AG10803 (cell line): ENCODE data around the gene FANCE.
A peak's percentile ranks its signal among the peaks of the same experiment; 100 is the strongest.

Experiments
- DNase-seq: peaks from one replicate; pipeline ENCODE4 v3.0.0; 2010; ENCODE audit warnings: low read depth
- H3K4me3 ChIP-seq: 2 replicates; pipeline ENCODE4 v1.5.1; 2011; ENCODE audit warnings: mild to moderate bottlenecking, low read length, control low read depth
- CTCF ChIP-seq: conservative IDR thresholded peaks from 2 replicates; pipeline ENCODE4 v1.5.1; 2011; ENCODE audit warnings: mild to moderate bottlenecking, low read length, control low read depth, inconsistent platforms

The FANCE gene

DNA sequence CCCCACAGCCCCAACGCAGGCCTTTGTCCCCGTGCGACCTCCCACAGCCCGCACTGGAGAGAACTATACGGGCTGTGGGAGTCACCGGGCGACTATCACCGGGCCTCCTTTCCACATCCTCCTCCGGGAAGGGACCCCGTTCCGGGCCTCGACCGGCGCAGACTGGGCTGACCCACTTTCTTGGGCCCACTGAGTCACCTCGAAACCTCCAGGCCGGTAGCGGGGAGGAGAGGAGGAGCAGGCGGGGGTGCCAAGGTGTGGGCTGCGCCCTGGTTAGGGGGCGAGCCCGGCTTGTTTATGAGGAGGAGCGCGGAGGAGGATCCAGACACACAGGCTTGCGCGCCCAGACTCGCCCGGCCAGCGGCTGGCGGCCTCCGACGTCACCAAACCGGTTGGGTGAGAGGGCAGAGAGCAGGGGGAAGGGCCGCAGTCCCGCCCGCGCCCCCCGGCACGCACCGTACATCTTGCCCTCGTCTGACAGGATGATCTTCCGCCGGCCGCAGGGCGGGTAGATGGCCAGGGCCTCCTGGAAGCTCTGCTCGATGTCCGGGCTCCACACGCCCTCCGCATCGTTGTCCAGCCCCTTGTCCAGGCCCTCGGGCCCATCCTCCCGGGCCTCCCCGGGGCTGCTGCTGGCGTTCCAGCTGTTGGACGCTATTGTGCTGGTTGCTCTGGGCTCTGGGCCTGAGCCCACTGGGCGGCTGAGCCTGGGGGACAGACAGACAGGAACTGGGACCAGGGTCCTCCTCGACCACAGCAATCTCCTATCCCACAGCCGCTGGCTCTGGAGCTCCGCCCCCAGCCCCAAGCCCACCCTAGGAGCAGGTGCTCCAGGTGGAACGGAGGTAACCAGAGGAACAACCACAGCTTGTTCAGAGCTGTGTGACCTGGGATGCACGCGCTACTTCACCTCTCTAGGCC is 34.1 kb downstream of the FANCE start:
- no peak overlapping the region for H3K4me3 ChIP-seq
- no peak for TF ChIP-seq CTCF
- DNase-seq, result no peak

DNA sequence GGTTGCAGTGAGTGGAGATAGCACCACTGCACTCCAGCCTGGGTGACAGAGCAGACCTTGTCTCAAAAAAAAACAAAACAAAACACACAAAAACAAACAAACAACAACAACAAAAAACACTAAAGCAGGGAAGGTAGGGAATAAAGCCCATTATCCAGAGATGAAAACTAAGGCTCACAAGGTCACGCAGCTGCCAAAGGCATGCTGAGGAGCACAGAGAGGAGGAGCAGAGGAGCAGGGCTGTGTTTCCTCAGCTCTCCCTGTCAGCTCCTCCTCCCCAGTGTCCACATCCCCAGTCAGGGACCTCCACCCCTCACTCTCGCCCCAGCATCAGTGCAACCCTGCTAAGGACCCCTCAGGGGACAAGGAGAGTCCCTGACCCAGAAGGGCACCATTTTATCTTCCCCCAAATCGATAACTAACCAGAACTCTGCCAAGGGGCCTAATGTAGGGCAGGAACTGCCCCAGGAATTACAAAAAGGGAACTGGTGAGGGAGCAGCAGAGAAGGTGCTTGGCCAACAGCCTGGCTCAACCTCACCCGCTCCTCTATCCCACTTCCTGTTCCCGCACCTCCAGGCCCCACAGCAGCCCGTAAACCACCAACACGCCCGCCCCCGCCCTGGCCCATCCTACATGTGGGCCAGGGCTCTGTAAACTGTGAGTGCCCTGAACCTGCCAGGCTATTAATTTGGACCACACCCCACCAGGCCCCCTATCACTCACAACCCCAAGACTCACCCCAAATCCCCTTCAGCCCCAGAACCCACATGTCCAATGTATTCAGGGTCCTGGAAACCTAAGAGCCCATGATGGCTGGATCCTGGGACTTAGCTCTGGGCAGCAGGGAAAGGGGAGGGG is 35.7 kb downstream of the FANCE start:
- no peak for TF ChIP-seq CTCF
- no peak overlapping the region for H3K4me3 ChIP-seq
- peak; percentile 69 for DNase-seq

DNA sequence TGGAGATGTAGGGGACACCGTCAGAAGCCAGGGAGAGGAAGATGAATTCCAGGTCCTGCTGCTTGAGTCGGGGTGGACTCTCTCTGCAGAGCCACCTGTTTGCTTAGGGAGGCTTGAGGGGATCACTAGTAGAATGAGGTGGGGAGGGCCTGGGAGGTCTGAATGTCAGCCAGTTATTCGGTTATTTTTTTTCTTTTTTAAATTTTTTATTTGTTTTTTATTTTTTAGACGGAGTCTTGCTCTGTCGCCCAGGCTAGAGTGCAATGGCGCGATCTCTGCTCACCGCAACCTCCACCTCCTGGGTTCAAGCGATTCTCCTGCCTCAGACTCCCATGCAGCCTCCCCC is 36.4 kb downstream of the FANCE start:
- no peak for DNase-seq
- no peak for TF ChIP-seq CTCF
- no peak overlapping the region for H3K4me3 ChIP-seq

- DNase-seq, result no peak
- H3K4me3 ChIP-seq, result no peak overlapping the region
- no peak for TF ChIP-seq CTCF
Observed at GRCh38 chr6:35489066-35489465, 36.9 kb downstream of the FANCE start.

GRCh38 chr6:35489995-35490791 is 38.1 kb downstream of the FANCE start:
- DNase-seq, result peak; percentile 80
- no peak for TF ChIP-seq CTCF
- H3K4me3 ChIP-seq, result peak overlapping the region; percentile 27

DNA sequence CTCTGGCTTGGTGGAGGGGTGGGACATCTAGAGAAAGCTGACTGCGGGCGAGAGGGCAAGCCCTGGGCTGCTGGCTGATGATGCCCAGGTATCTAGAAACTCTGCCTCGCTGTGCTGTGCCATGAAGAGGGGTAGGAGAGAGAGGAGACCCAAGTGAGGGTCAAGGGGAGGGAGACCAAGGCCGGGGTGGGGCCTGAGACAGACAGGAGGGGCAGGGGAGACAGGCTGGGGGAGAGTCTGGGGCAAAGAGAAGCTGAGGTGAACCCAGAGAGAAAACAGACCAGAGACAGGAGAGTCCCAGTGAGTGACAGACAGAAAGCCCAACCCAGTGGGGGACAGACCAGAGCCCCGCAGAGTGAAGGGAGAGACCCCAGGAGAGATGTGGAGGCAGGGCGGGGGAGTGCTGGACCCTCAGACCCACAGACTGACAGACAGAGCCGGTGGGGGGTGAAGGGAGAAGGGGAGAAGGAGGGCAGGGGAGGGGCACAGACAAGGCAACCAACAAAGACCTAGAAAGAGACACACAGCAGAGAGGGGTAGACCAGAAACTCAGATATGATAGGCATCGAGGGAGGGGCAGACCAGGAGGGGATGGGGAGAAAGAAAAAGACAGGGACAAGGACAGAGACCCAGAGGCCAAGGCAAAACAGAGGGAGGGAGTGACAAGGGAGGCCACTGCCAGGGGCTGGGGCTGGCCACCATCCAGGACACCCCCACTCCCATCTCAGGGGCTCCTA is 38.9 kb downstream of the FANCE start:
- TF ChIP-seq CTCF, result no peak
- no peak overlapping the region for H3K4me3 ChIP-seq
- no peak for DNase-seq
